Measurements from ENCODE around the gene S100A12. TPM values are rescaled to one million over a fixed set of nuclear protein-coding genes. Genes with fewer than 3 reads are reported as not detected.

Gene S100A12
- total RNA-seq, 2 experiments from 2014 or later, result not detected

GRCh38 chr1:153389973-153390879 is 14.8 kb upstream of the S100A12 start:
- peaks cover 5% of the 10 kb centered on the region for H3K27me3 Mint-ChIP-seq
- H3K27ac Mint-ChIP-seq, result no peak overlapping the region
- H3K9me3 Mint-ChIP-seq, result no peaks in the 10 kb centered on the region
- H3K4me3 Mint-ChIP-seq, result no peak overlapping the region
- no peaks in the 10 kb centered on the region for H3K4me1 Mint-ChIP-seq
- no peak for DNase-seq
- H3K36me3 Mint-ChIP-seq, result no peaks in the 10 kb centered on the region

DNA sequence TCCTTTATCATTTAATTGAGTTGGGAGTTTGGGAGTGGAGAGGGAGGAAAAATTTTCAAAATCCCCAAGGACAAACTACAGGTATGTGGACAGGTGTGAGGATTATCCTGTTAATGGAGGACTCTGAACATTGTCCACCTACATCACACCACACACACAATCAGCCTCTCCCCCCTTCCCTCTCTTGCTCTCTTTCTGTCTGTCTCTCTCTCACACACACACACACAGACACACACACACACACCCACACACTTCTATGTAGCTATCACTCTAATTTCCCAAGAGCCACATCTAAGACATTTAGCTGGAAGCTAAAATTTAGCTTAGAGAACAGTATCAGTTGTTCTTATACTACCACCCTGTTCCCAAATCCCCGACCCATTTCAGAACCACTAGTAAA is 14.0 kb upstream of the S100A12 start:
- H3K27ac Mint-ChIP-seq, result no peak overlapping the region
- no peaks in the 10 kb centered on the region for H3K9me3 Mint-ChIP-seq
- no peaks in the 10 kb centered on the region for H3K36me3 Mint-ChIP-seq
- H3K4me1 Mint-ChIP-seq, result no peaks in the 10 kb centered on the region
- DNase-seq, result no peak
- no peak overlapping the region for H3K4me3 Mint-ChIP-seq
- H3K27me3 Mint-ChIP-seq, result peaks cover 8% of the 10 kb centered on the region

DNA sequence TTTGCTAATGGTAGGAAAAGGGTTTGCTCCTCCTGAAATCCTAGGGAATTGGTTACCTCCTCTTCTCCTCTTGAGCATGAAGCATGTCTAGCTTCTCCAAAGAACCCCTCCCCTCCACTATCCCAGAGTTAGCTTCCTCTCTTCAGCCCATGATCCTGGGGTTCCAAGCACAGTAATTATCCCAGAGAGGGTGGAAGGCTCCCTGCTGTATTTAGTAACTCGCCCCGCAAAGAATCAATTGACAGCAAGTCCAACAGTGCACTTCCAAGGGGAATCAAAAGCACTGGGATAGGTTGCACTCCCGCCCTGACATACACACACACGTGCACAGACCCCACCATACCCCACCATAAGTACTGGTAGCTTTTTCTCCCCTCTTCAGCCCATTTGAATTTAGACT is 12.4 kb upstream of the S100A12 start:
- no peaks in the 10 kb centered on the region for H3K36me3 Mint-ChIP-seq
- H3K27ac Mint-ChIP-seq, result no peak overlapping the region
- DNase-seq, result no peak
- H3K9me3 Mint-ChIP-seq, result no peaks in the 10 kb centered on the region
- H3K27me3 Mint-ChIP-seq, result peaks cover 8% of the 10 kb centered on the region
- no peaks in the 10 kb centered on the region for H3K4me1 Mint-ChIP-seq
- no peak overlapping the region for H3K4me3 Mint-ChIP-seq

- H3K27ac Mint-ChIP-seq, result no peak overlapping the region
- H3K9me3 Mint-ChIP-seq, result peaks cover 2% of the 10 kb centered on the region
- peaks cover 8% of the 10 kb centered on the region for H3K27me3 Mint-ChIP-seq
- H3K36me3 Mint-ChIP-seq, result no peaks in the 10 kb centered on the region
- no peaks in the 10 kb centered on the region for H3K4me1 Mint-ChIP-seq
- DNase-seq, result no peak
- H3K4me3 Mint-ChIP-seq, result no peak overlapping the region
Measured at GRCh38 chr1:153387001-153387400, 11.6 kb upstream of the S100A12 start.

- H3K36me3 Mint-ChIP-seq, result no peaks in the 10 kb centered on the region
- H3K4me3 Mint-ChIP-seq, result no peak overlapping the region
- no peaks in the 10 kb centered on the region for H3K4me1 Mint-ChIP-seq
- no peak for DNase-seq
- H3K27ac Mint-ChIP-seq, result no peak overlapping the region
- H3K27me3 Mint-ChIP-seq, result peaks cover 8% of the 10 kb centered on the region
- H3K9me3 Mint-ChIP-seq, result peaks cover 2% of the 10 kb centered on the region
Measured at GRCh38 chr1:153386500-153386901, 11.1 kb upstream of the S100A12 start.

DNA sequence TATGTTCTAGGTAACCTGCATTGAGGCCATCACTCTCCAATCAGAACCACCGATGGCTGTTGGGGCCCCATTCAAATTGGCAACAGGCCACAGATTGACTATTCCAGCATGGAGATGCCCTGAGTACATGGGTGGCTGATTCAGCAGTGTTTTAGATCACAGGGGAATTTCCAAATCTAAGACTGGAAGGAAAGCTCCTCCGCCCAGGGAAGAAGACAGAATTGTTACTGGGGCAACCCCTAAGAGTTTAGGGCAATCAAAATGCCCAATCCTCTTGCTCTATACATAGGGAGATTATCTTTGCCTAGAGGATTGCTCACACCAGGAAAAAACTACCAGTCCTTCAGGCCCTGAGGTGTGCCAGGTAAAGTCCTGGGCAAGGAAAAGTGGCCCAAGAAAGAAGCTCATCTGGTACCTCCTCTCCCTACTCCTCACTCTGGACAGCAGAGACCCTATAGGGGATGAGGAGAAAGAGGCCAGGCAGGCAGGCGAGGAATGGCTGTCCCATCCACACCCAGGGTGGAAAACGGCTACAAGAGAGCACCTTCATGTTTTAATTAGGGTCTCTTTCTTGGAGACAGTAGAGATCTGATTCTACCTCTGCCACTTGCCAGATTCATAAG is 9.6 kb upstream of the S100A12 start:
- H3K36me3 Mint-ChIP-seq, result no peaks in the 10 kb centered on the region
- H3K4me1 Mint-ChIP-seq, result no peaks in the 10 kb centered on the region
- H3K9me3 Mint-ChIP-seq, result peaks cover 4% of the 10 kb centered on the region
- peaks cover 8% of the 10 kb centered on the region for H3K27me3 Mint-ChIP-seq
- no peak for DNase-seq
- H3K4me3 Mint-ChIP-seq, result no peak overlapping the region
- no peak overlapping the region for H3K27ac Mint-ChIP-seq

DNA sequence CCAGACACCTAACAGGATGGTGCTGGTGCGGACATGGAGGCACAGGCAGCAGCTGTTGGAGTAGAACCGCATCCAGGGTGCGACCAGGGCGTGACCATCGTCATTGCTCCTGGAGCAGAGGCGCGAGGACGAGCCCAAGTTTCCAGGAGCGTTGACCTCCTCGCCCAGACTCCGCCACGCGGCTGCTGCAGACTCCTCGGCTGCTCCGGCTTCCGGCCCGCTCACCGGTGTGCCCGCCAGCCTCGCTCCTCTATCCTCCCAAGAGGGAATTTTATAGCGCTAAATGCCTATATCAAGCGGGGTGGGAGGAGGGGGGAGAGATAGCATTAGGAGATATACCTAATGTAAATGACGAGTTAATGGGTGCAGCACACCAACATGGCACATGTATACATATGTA is 5.3 kb upstream of the S100A12 start:
- Mint-ChIP-seq H3K27me3 (peaks cover 27% of the 10 kb centered on the region), H3K9me3 (peaks cover 4% of the 10 kb centered on the region)
- no peak for DNase-seq

DNA sequence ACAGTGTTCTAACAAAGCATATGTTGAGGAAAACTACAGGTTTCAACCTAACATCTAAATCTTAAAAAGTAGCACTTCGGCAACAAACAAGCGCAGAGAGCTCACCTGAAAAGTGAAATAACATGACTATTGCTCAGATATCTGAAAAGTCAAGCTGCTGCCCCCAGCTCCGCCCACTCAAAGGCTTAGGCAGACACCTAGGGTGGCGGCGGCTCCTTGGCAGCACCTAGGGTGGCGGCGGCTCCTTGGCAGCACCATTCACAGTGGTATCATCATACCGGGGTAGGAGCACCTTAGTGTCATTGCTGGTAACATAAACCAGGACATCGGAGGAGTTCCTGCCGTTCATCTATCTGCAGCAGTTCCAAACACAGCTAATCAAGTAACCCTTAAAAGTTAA is 4.2 kb upstream of the S100A12 start:
- Mint-ChIP-seq H3K4me3 (no peak overlapping the region), H3K9me3 (peaks cover 4% of the 10 kb centered on the region), H3K27me3 (peaks cover 25% of the 10 kb centered on the region), H3K27ac (no peak overlapping the region), H3K36me3 (no peaks in the 10 kb centered on the region), H3K4me1 (no peaks in the 10 kb centered on the region)
- DNase-seq, result no peak

More for the DNA sequence above, 5.3 kb upstream of the S100A12 start:
- no peak overlapping the region for H3K27ac Mint-ChIP-seq
- no peaks in the 10 kb centered on the region for H3K36me3 Mint-ChIP-seq
- H3K4me1 Mint-ChIP-seq, result no peaks in the 10 kb centered on the region
- no peak overlapping the region for H3K4me3 Mint-ChIP-seq

- Mint-ChIP-seq H3K27me3 (peaks cover 23% of the 10 kb centered on the region), H3K4me1 (no peaks in the 10 kb centered on the region), H3K9me3 (no peaks in the 10 kb centered on the region), H3K4me3 (no peak overlapping the region), H3K36me3 (no peaks in the 10 kb centered on the region), H3K27ac (no peak overlapping the region)
- DNase-seq, result no peak
Measured at GRCh38 chr1:153374071-153374470, 1.4 kb downstream of the S100A12 start.

DNA sequence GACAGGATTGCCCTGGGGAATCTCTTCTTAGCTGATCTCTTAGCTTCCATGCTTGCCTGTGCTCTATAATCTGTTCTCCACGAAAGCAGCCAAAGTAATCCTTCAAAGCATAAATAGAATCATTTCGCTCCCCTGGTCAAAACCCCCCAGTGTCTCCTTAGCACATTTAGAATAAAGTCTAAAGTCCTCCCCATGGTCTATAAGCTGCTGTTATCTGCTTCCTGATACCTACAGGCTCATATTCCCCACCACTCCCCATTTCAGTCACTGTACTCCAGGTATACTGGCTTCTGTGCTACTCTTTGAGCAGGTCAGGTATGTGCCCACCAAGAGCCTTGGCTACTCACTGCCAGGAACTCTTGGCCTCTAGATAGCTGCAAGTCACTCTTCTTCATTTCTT is 2.9 kb downstream of the S100A12 start:
- Mint-ChIP-seq H3K27me3 (peaks cover 13% of the 10 kb centered on the region), H3K36me3 (no peaks in the 10 kb centered on the region), H3K4me1 (no peaks in the 10 kb centered on the region), H3K27ac (no peak overlapping the region), H3K4me3 (no peak overlapping the region), H3K9me3 (no peaks in the 10 kb centered on the region)
- DNase-seq, result no peak

- DNase-seq, result no peak
- no peaks in the 10 kb centered on the region for H3K9me3 Mint-ChIP-seq
- H3K4me1 Mint-ChIP-seq, result no peaks in the 10 kb centered on the region
- no peak overlapping the region for H3K27ac Mint-ChIP-seq
- no peaks in the 10 kb centered on the region for H3K36me3 Mint-ChIP-seq
- no peak overlapping the region for H3K4me3 Mint-ChIP-seq
- peaks cover 4% of the 10 kb centered on the region for H3K27me3 Mint-ChIP-seq
Measured at GRCh38 chr1:153371231-153371630, 4.2 kb downstream of the S100A12 start.

- no peak overlapping the region for H3K27ac Mint-ChIP-seq
- H3K36me3 Mint-ChIP-seq, result no peaks in the 10 kb centered on the region
- H3K9me3 Mint-ChIP-seq, result no peaks in the 10 kb centered on the region
- no peaks in the 10 kb centered on the region for H3K4me1 Mint-ChIP-seq
- DNase-seq, result no peak
- H3K27me3 Mint-ChIP-seq, result peaks cover 4% of the 10 kb centered on the region
- H3K4me3 Mint-ChIP-seq, result no peak overlapping the region
Measured at GRCh38 chr1:153370146-153370545, 5.3 kb downstream of the S100A12 start.

DNA sequence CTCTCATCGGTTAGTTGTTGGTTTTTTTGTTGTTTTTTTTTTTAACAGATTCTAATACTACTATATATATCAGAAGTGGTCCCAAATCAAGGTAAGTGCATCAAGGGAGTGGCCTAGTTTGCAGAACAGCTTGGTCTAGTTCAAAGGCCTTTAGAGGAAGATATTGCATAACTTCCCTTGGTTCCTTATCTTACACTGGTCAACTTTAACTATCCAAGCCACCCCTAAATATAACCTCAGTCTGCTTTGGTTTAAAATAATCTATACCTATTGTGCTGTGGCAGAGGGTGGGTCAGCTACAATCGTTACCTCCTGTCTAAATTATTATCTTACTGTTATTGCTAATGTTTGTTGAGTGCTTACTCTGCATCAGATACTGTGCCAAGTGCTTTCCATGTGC is 6.9 kb downstream of the S100A12 start:
- DNase-seq, result no peak
- no peaks in the 10 kb centered on the region for H3K9me3 Mint-ChIP-seq

DNA sequence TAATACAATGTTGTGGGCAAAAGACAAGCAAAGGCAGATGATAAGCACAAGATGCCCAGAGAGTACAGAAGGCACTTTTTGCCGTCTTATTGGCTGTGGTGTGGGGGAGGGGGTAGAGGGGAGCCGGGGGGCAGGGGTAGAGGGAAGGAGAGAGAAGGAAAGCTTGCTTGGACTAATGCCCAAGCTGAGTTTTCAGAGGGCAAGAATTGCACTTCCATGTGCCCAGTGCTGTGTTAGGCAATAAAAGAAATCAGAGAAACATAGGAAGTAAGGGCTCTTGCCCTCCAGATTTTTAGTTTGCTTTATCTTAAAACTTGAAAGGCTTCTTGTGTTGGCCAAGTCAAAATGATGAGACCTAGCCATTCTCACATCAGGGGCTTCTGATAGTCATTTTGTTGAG is 8.3 kb downstream of the S100A12 start:
- H3K4me1 Mint-ChIP-seq, result no peaks in the 10 kb centered on the region
- H3K27ac Mint-ChIP-seq, result no peak overlapping the region
- H3K4me3 Mint-ChIP-seq, result no peak overlapping the region
- H3K36me3 Mint-ChIP-seq, result no peaks in the 10 kb centered on the region
- peaks cover 14% of the 10 kb centered on the region for H3K27me3 Mint-ChIP-seq
- DNase-seq, result no peak
- H3K9me3 Mint-ChIP-seq, result no peaks in the 10 kb centered on the region

More for the DNA sequence above, 6.9 kb downstream of the S100A12 start:
- H3K27ac Mint-ChIP-seq, result no peak overlapping the region
- no peaks in the 10 kb centered on the region for H3K4me1 Mint-ChIP-seq
- H3K36me3 Mint-ChIP-seq, result no peaks in the 10 kb centered on the region
- no peak overlapping the region for H3K4me3 Mint-ChIP-seq
- H3K27me3 Mint-ChIP-seq, result peaks cover 9% of the 10 kb centered on the region

- H3K4me3 Mint-ChIP-seq, result no peak overlapping the region
- no peak for DNase-seq
- H3K36me3 Mint-ChIP-seq, result no peaks in the 10 kb centered on the region
- H3K9me3 Mint-ChIP-seq, result no peaks in the 10 kb centered on the region
- peaks cover 14% of the 10 kb centered on the region for H3K27me3 Mint-ChIP-seq
- no peak overlapping the region for H3K27ac Mint-ChIP-seq
- no peaks in the 10 kb centered on the region for H3K4me1 Mint-ChIP-seq
Measured at GRCh38 chr1:153366261-153366660, 9.2 kb downstream of the S100A12 start.

DNA sequence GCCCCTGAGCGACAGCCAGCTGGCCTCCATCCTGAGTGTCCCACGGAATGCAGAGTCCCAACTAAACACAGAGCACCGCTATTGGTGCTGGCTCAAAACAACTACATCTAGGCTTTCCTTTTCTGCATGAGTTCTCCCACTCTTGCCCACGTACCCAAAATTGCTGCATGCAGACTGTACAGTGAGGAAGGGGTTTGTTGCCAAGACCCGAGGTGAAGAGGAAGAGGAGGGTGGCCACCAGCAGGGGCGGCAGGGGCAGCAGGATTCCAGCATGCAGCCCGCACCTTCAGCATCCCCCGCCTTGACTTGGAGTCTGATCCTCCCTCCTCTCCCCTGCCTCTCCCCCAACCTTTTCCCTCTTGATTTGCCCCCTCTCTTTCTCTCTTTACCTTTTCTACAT is 9.7 kb downstream of the S100A12 start:
- Mint-ChIP-seq H3K27ac (no peak overlapping the region), H3K27me3 (peaks cover 11% of the 10 kb centered on the region), H3K4me3 (no peak overlapping the region), H3K9me3 (no peaks in the 10 kb centered on the region), H3K36me3 (no peaks in the 10 kb centered on the region), H3K4me1 (no peaks in the 10 kb centered on the region)
- no peak for DNase-seq
